B cell (primary cell): ENCODE results near the gene RNASET2. TPM values are rescaled to one million over a fixed set of nuclear protein-coding genes. Genes with fewer than 3 reads are reported as not detected.
"Not testable (repeated sequence)": the region's sequence is repeated elsewhere in the genome, so short reads cannot be mapped to it uniquely, and the experiment has no call there.

Experiments used
- ATAC-seq: fragments of 200-7000 bp; cut with Tn5 transposase; one replicate; pipeline ENCODE4 v1.10.0; 2021; ENCODE audit warnings: low read depth, mild to moderate bottlenecking, moderate number of reproducible peaks, moderate library complexity
- CTCF ChIA-PET: fragments of 350-600 bp; sonication (Branson Sonifier 250); formaldehyde crosslinking; loops from one replicate; lab custom pipeline; 2021; ENCODE audit warnings: antibody characterized with exemption, inconsistent platforms; lab: Charles Lee
- POLR2A ChIA-PET: fragments of 350-600 bp; sonication (Branson Sonifier 250); formaldehyde crosslinking; loops from one replicate; lab custom pipeline; 2021; ENCODE audit warnings: antibody characterized with exemption; lab: Charles Lee
- DNase-seq: peaks from one replicate; pipeline ENCODE4 v3.0.0; 2013
- H2AFZ ChIP-seq: 2 replicates; pipeline ENCODE4 v1.6.1; 2012; ENCODE audit warnings: mild to moderate bottlenecking, low read depth, low read length; ENCODE audit not compliant: insufficient read depth, poor library complexity, severe bottlenecking
- H3K27ac ChIP-seq, 2 donors: 1 replicate in 1 of 2; 2 replicates in 1 of 2; pipeline ENCODE4 v1.5.1; 2012 to 2013; ENCODE audit warnings: low read length in 2 of 2, mild to moderate bottlenecking in 2 of 2, moderate library complexity in 1 of 2
- H3K27me3 ChIP-seq, 4 experiments: fragments of 200-600 bp in 1 of 4; sonication (generic) in 1 of 4; replicated peaks in 1 of 4; 1 replicate in 2 of 4; 2 replicates in 2 of 4; pipeline versions ENCODE4 v1.6.1 to v1.7.0; 2013 to 2016; ENCODE audit warnings: low read length in 3 of 4, mild to moderate bottlenecking in 2 of 4, mixed read lengths in 1 of 4, moderate library complexity in 1 of 4; ENCODE audit not compliant: insufficient read depth in 4 of 4, control insufficient read depth in 3 of 4; ENCODE audit errors: control extremely low read depth in 1 of 4
- H3K36me3 ChIP-seq, 2 experiments: replicated peaks in 1 of 2; 1 replicate in 1 of 2; 2 replicates in 1 of 2; pipeline versions ENCODE4 v1.6.1 to v1.7.1; 2013; ENCODE audit warnings: low read length in 1 of 2; ENCODE audit not compliant: insufficient read depth in 2 of 2, control insufficient read depth in 1 of 2; ENCODE audit errors: control extremely low read depth in 1 of 2, extremely low read depth in 1 of 2
- H3K4me1 ChIP-seq, 2 donors: fragments of 200-600 bp in 1 of 2; sonication (generic) in 1 of 2; 1 replicate in 1 of 2; 2 replicates in 1 of 2; pipeline versions ENCODE4 v1.5.1 to v1.6.1; 2013 to 2017; ENCODE audit warnings: low read length in 2 of 2; ENCODE audit not compliant: control insufficient read depth in 2 of 2, insufficient read depth in 2 of 2
- H3K4me2 ChIP-seq: replicated peaks from 2 replicates; pipeline ENCODE3; 2012; ENCODE audit warnings: mild to moderate bottlenecking, low read depth, low read length; ENCODE audit not compliant: poor library complexity, severe bottlenecking
- H3K4me3 ChIP-seq, 5 experiments: fragments of 200-600 bp in 1 of 5; sonication (generic) in 1 of 5; 1 replicate in 3 of 5; 2 replicates in 2 of 5; pipeline versions ENCODE4 v1.5.1 to v1.7.0; 2011 to 2016; ENCODE audit warnings: low read length in 4 of 5, mild to moderate bottlenecking in 4 of 5, low read depth in 2 of 5, control low read depth in 1 of 5, moderate library complexity in 1 of 5; ENCODE audit not compliant: insufficient read depth in 1 of 5; ENCODE audit errors: control extremely low read depth in 1 of 5, extremely low read depth in 1 of 5
- H3K79me2 ChIP-seq: fragments of 200-600 bp; sonication (generic); one replicate; pipeline ENCODE4 v1.6.0; 2016; ENCODE audit warnings: low read length; ENCODE audit not compliant: control insufficient read depth, insufficient read depth
- H3K9ac ChIP-seq: fragments of 200-600 bp; sonication (generic); 2 replicates; pipeline ENCODE4 v1.6.1; 2017; ENCODE audit warnings: mild to moderate bottlenecking, low read length, moderate library complexity
- H3K9me3 ChIP-seq, 3 donors: one replicate each; pipeline versions ENCODE4 v1.6.1 to v1.7.1; 2013; ENCODE audit warnings: low read length in 2 of 3; ENCODE audit not compliant: control insufficient read depth in 2 of 3, insufficient read depth in 1 of 3; ENCODE audit errors: control extremely low read depth in 1 of 3
- H4K20me1 ChIP-seq: 2 replicates; pipeline ENCODE4 v1.6.0; 2012; ENCODE audit warnings: mild to moderate bottlenecking, low read length; ENCODE audit not compliant: insufficient read depth, control insufficient read depth, poor library complexity, severe bottlenecking
- H3K27ac Mint-ChIP-seq: one replicate; pipeline ENCODE4 v1.8.0; 2021; ENCODE audit warnings: mixed read lengths
- H3K27me3 Mint-ChIP-seq: one replicate; pipeline ENCODE4 v1.8.0; 2021; ENCODE audit warnings: mixed read lengths
- H3K4me1 Mint-ChIP-seq: one replicate; pipeline ENCODE4 v1.8.0; 2021; ENCODE audit warnings: mixed read lengths
- H3K4me3 Mint-ChIP-seq: one replicate; pipeline ENCODE4 v1.8.0; 2021; ENCODE audit warnings: mixed read lengths
- H3K9me3 Mint-ChIP-seq: one replicate; pipeline ENCODE4 v1.8.0; 2022; ENCODE audit warnings: mixed read lengths; ENCODE audit not compliant: insufficient read depth
- CTCF ChIP-seq: fragments of 200-600 bp; IDR thresholded peaks from one replicate; pipeline ENCODE4 v1.8.0; 2022; ENCODE audit warnings: antibody characterized with exemption, mild to moderate bottlenecking
- EZH2 ChIP-seq: IDR thresholded peaks from 2 replicates; pipeline ENCODE4 v1.6.1; 2012; ENCODE audit warnings: borderline replicate concordance, low read depth, mild to moderate bottlenecking, moderate library complexity, low read length; ENCODE audit not compliant: insufficient read depth, poor library complexity, severe bottlenecking
- WGBS: methylation state at CpG from one replicate; pipeline ENCODE4 v1.1.5; 2013; ENCODE audit warnings: missing lambda C conversion rate; ENCODE audit not compliant: insufficient coverage; 5-methylcytosine and 5-hydroxymethylcytosine counted together
- intact Hi-C: fragments of 100-400 bp; cut with micrococcal nuclease; formaldehyde crosslinking; loops from one replicate; pipeline ENCODE4 v1.10.0; 2022
- polyA plus RNA-seq: library from polyadenylated mRNA; depleted of rRNA; stranded (reverse); fragments of >200 nt; gene quantifications from 2 replicates; pipeline ENCODE4 v1.2.3, GENCODE V29; 2012
- total RNA-seq, 2 donors: library from RNA; stranded (reverse); fragments of 120-200 nt in 1 of 2; gene quantifications; 1 replicate in 1 of 2; 2 replicates in 1 of 2; pipeline versions ENCODE4 v1.2.3 to v1.2.4, GENCODE V29; 2013 to 2022

The RNASET2 gene
- total and polyA plus RNA-seq, 2 donors (not counting 1 experiment from before 2014, with no cell fraction given), result 293 to 330 TPM

- no peak overlapping the region for H3K9ac ChIP-seq
- Mint-ChIP-seq H3K27ac (no peak overlapping the region), H3K4me3 (no peak overlapping the region), H3K4me1 (peaks cover 10% of the 10 kb centered on the region), H3K9me3 (no peaks in the 10 kb centered on the region), H3K27me3 (no peaks in the 10 kb centered on the region)
- whole genome bisulfite sequencing, result 98% methylated on average over 61 of the region's 61 CpGs
- ATAC-seq, result no peak
- H3K79me2 ChIP-seq, result no peaks in the 10 kb centered on the region
- ChIA-PET CTCF (no interaction called here), POLR2A (no interaction called here)
- DNase-seq, result no peak
- intact Hi-C loops, result no loop called here
- no peak overlapping the region for H3K4me3 ChIP-seq
- H3K27me3 ChIP-seq, result no peaks in the 10 kb centered on the region
- no peak for TF ChIP-seq EZH2
- no peak for TF ChIP-seq CTCF
- H3K4me1 ChIP-seq, result no peaks in the 10 kb centered on the region
- H4K20me1 ChIP-seq, result no peaks in the 10 kb centered on the region
- H3K27ac ChIP-seq, result no peak overlapping the region
- H3K9me3 ChIP-seq, result peaks cover 0 to 20% (median 0%) of the 10 kb centered on the region in 3 donors
- no peaks in the 10 kb centered on the region for H3K36me3 ChIP-seq
- H3K4me2 ChIP-seq, result no peak overlapping the region
- no peak overlapping the region for H2AFZ ChIP-seq
Measured at GRCh38 chr6:166900130-166900708, 56.1 kb downstream of the RNASET2 start.

GRCh38 chr6:166898910-166899309 is 57.4 kb downstream of the RNASET2 start:
- no peaks in the 10 kb centered on the region for H3K4me1 ChIP-seq
- POLR2A ChIA-PET, result no interaction called here
- H3K36me3 ChIP-seq, result no peaks in the 10 kb centered on the region
- ATAC-seq (no peak), DNase-seq (no peak)
- no peak overlapping the region for H3K9ac ChIP-seq
- intact Hi-C loops, result no loop called here
- H3K27me3 Mint-ChIP-seq, result no peaks in the 10 kb centered on the region
- no peaks in the 10 kb centered on the region for H3K79me2 ChIP-seq
- no peak overlapping the region for H3K4me2 ChIP-seq
- H3K9me3 Mint-ChIP-seq, result no peaks in the 10 kb centered on the region
- H3K4me1 Mint-ChIP-seq, result peaks cover 2% of the 10 kb centered on the region
- WGBS, result 95% methylated on average over 36 of the region's 36 CpGs
- CTCF ChIA-PET, result no interaction called here
- TF ChIP-seq CTCF (no peak), EZH2 (no peak)
- H3K4me3 Mint-ChIP-seq, result no peak overlapping the region
- H2AFZ ChIP-seq, result no peak overlapping the region
- no peak overlapping the region for H3K27ac Mint-ChIP-seq
- H3K27ac ChIP-seq, result no peak overlapping the region
- H4K20me1 ChIP-seq, result no peaks in the 10 kb centered on the region
- H3K27me3 ChIP-seq, result no peaks in the 10 kb centered on the region
- peaks cover 0 to 20% (median 0%) of the 10 kb centered on the region in 3 donors for H3K9me3 ChIP-seq
- H3K4me3 ChIP-seq, result no peak overlapping the region

- 93% methylated on average over 6 of the region's 7 CpGs for WGBS
- H4K20me1 ChIP-seq, H3K4me3 ChIP-seq, intact Hi-C loops, H3K9me3 ChIP-seq, H3K27ac ChIP-seq, ATAC-seq, H3K27me3 ChIP-seq, H3K27ac Mint-ChIP-seq, H3K4me1 ChIP-seq, H3K9ac ChIP-seq, CTCF ChIA-PET, H3K4me2 ChIP-seq, H3K27me3 Mint-ChIP-seq, H3K4me3 Mint-ChIP-seq, H3K9me3 Mint-ChIP-seq, H3K36me3 ChIP-seq, H3K79me2 ChIP-seq, DNase-seq, H3K4me1 Mint-ChIP-seq, POLR2A ChIA-PET, H2AFZ ChIP-seq: not testable (repeated sequence)
Measured at GRCh38 chr6:166894614-166895013, 61.7 kb downstream of the RNASET2 start.
